ENCODE measurements around the gene MYOF.

DNA sequence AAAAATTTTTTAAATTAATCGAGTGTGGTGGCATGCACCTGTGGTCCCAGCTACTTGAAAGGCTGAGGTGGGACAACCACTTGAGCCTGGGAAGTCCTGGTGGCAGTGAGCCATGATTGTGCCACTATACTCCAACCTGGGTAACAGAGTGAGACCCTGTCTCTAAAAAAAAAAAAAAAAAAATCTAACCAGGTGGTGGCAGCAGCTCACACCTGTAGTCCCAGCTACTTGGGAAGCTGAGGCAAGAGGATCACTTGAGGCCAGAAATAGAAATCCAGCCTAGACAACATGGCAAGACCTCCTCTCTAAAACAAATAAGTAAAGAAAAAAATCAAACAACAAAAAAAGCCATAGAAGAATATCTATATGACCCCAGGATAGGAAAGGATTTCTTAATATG lies 3.6 kb upstream of the MYOF start:
- no peak for TF ChIP-seq EZH2 (IDR thresholded peaks at IDR 0.05; ENCODE audit: low read length, missing control alignments)
- TF ChIP-seq, protein P1, sequence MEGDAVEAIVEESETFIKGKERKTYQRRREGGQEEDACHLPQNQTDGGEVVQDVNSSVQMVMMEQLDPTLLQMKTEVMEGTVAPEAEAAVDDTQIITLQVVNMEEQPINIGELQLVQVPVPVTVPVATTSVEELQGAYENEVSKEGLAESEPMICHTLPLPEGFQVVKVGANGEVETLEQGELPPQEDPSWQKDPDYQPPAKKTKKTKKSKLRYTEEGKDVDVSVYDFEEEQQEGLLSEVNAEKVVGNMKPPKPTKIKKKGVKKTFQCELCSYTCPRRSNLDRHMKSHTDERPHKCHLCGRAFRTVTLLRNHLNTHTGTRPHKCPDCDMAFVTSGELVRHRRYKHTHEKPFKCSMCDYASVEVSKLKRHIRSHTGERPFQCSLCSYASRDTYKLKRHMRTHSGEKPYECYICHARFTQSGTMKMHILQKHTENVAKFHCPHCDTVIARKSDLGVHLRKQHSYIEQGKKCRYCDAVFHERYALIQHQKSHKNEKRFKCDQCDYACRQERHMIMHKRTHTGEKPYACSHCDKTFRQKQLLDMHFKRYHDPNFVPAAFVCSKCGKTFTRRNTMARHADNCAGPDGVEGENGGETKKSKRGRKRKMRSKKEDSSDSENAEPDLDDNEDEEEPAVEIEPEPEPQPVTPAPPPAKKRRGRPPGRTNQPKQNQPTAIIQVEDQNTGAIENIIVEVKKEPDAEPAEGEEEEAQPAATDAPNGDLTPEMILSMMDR (conservative IDR thresholded peaks at IDR 0.05 in 1 of 2, IDR thresholded peaks at IDR 0.05 in 1 of 2; ENCODE audit: low read depth in 1 of 2, low read length in 2 of 2) = no peak
